Right lung (tissue), 5 donors: ENCODE results near the gene NTSR2. TPM values are rescaled to one million over a fixed set of nuclear protein-coding genes. Genes with fewer than 3 reads are reported as not detected.
"Not testable (repeated sequence)": the region's sequence is repeated elsewhere in the genome, so short reads cannot be mapped to it uniquely, and the experiment has no call there.

Experiments
- DNase-seq, 2 donors: peaks; one replicate each; pipeline ENCODE4 v3.0.0-alpha.2; 2013
- polyA plus RNA-seq, 5 donors: library from polyadenylated mRNA; unstranded; fragments of 120-200 nt; gene quantifications; one replicate each; pipeline versions ENCODE4 v1.2.1 to v1.2.3, GENCODE V29; 2013; ENCODE audit warnings: inconsistent platforms in 1 of 5, low replicate concordance in 1 of 5; ENCODE audit not compliant: insufficient read length in 5 of 5, insufficient read depth in 1 of 5

NTSR2 gene
- polyA plus RNA-seq, 5 donors: not detected

DNA sequence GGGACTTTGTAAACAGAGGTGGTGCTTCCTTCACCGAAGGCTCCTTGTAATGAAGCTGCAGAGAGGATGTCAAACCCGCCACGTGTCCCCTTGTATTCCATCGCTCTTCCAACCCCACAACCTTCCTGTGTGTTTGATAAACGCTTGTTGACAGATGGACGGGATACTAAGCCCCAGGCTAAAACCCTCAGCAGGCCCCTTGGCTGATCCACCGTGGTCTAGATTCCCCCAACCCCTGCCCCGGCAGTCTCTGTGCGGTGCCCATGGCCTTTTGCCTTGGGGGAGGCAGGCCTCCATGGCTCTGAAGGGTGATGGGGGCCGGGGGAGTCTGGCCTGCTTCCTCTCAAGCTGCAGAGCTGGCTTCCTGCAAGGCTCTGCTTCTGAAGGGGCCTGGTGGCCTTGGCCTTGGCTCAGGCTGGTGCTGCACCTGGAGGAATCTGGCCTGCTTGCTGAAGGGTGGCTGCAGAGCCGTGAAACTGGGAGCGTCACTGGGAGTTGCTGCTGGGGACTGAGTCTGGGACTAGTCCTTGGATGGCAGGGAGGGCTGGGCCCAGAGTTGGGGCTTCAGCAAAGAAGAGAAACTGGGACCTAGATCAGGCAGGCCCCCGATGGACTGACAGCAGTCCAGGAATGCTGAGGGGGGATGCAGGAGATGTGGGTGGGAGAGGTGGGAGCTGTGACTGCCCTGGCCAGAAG lies 9.6 kb upstream of the NTSR2 start:
- no peak for DNase-seq

DNA sequence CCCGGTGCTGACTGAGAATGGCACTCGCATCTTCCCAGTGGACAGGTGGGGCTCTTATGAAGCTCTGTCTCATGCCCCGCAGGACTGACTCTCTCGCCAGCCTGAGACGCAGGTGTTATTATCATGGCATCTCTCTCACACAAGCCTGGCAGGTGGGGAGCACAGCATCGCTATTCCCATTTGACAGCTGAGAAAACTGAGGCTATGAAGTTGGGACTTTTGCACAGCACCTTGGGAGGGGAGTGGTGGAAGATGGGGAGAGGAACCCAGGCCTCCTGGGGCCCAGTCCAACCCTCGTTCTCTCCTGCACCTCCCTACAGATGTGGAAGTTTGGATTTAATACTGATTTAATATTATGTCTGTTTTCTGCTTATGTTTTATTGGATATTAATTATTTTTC lies 9.0 kb upstream of the NTSR2 start:
- DNase-seq: no peak

DNA sequence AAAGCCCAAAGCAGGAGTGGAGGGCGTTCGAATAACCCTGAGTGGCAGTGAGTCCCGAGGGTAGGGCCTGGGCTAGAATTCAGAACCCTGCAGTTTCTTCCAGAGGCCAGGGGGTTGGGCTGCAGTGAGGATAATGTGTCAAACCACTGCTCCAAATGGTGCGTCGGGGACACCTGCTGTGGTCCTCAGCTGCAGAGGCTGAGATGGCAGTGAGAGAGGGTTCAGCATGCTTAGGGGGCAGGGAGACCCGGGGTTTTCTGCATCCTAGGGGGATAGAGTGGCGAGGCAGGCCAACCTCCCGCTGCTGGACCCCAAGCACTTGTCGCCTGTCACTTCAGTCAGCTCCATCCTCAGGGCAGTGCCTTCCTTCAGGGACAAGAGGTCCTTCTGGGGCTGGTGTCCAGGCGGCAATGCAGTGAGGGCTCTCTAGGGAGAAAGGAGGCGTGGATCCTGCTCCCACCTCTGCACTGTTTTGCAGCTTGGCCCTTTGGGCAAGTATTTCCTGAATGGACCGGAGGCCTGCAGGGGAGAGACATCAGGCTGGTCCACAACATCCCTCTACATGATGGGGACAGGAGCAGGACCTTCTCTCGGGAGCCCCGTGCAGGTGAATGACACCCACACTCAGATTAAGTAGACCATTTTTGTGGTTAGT lies 8.4 kb upstream of the NTSR2 start:
- DNase-seq: no peak

DNA sequence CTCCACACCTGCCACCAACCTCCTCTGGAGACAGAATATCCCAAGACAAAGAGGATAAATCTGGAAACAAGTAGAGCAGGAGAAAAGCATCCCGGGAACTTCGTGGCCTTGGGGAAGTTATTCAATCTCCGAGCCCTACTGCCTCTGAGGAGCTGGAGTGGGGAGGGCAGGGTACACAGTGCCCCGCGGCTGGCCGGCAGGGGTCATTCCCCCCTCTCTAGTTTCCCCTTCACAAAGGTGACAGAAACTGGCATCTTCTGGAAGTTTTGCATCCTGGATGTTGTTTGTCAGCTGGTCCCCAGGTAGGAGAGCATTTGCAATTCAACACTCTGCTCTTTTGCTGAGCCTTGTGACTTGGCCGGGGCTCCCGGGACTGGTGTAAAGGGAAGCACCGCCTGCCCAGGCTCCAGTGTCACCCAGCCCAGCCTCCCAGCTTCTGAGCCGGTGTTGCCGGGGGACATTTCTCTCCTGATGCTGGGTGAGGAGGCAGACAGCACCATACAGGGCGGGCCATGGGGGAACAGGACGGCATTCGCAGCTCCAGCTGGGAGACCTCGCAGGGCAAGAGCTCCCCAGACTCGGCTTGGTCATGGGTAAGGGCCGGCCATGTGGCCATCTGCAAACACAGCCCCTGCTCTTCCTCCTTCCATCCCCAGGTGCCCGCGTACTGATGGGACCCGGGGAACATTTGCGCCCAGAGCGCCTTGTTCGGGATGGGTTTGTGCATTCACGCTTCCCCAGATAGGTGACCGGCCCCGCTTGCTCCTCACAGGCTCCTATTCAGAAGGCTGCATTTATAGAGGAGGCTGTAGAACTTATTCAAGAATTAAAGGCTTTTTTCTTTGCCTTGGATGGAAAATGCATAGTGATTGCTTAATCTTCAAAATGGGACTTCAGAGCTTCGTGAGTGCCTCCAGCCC lies 7.4 kb upstream of the NTSR2 start:
- no peak for DNase-seq

DNA sequence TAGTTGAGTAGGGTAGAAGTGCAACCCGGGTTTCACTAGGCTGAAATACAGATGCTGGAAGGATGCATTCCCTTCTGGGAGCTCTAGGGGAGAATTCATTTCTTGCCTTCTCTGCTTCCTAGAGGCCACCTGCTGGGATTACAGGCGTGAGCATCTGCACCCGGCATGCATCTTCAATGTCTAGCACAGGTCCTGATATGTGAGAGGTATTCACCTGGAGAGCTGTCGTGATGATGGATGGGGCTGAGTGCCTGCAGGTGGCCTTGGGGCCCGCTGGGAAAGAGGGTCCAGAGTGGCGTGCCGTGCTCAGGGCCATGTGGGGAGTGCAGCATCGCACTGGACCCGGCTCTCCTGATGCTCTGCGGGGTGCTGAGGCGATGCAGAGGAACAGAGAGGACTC lies 6.6 kb upstream of the NTSR2 start:
- DNase-seq: no peak

DNA sequence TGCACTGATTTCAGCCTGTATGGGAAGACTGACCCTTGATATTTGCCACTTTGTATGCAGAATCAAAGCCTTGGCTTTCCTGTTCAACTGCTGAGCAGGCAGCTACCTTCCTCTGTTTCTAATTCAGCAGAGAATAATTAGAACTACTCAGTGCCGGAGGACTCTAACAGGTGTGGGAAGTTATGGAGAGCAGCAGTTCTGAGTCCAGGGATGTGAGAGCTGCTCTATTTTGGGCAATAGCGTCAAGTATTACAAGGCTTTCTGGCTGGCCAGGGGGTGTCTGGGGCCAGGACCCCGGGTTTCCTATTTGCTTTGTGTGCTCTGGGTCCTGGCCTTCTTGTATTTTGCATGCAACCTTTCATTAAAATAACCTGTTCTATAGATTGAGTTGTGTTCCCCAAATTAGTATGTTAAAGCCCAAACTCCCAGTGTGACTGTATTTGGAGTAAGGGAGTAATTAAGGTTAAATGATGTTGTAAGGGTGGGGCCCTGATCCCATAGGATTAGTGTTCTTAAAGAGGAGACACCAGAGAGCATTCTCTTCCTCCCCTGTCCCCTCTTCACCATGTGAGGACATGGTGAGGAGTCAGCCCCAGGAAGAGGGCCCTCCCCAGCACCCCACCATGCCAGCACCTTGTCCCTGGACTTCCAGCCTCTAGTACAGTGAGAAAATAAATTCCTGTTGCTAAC lies 5.6 kb upstream of the NTSR2 start:
- no peak for DNase-seq

DNA sequence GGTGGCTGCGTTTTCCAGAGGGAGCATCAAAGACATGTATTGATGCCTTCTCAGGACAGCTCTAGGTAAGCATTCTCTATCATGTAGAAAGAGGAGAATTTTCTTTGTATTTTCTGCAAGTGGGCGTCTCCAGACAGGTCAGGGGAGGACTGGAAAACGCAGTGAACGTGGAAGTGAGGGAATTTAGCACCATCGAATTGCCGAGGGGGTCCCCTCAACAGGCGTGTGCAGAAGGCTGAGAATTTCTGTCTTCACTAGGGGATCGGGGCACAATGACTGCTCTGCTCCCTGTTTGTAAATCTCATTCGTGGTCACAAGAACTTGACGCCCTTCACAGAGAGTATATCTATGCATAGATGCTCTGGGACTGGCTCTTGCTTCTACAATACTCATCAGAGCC lies 5.0 kb upstream of the NTSR2 start:
- no peak for DNase-seq

DNA sequence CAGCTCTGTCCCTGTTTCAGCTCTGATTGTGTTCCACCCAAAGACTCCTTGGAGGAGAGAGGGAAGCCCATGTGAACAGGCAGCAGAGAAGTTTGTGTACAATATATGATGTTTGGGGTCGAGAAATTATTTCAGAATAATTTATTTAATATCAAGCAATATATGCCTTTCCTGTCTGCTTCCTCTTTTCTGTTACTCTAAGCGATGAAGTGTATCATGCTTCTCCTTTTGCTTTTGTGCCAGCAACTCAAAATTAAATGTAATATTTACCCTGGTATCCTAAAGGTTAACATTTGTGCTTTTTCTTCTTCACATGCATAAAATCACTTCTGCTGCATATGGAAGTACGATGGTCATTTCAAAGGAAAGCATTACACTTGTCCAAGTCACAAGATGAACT lies 2.4 kb upstream of the NTSR2 start:
- no peak for DNase-seq

DNA sequence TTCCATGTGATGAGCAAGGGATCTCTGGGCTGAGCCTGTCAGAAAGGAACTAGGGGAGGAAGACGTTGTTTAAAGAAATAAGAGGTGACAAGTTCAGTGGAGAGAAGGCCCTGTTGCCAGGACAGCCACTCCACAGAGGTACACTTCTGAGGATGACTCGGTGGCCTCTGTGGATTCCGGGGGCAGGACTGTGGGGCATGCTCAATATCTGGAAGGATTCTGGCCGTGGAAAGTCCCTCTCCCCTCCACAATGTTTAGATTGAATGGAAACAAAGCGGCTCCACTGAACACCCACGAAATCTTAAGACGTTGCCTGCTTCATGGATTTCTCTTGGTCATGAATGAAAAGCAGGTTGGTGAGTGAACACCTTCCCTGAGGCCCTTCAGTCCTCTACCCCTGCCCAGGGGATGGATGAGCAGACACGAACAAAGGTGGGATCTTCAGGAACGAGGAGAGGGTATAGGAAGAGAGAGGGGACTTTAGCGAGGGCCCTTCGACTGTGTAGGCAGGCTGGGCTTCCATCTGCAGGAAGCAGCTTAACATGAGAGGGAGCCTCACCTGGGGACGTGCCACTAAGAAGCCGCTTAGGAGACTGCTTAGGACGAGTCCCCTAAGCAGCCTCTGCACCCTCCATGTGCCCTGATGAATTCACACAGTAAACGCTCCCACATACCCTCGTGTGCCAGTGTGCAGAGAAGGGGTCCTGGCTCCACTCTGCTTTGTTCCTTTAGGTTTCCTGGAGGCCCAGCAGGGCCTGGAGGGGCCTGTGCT lies 1.9 kb downstream of the NTSR2 start:
- no peak for DNase-seq

DNA sequence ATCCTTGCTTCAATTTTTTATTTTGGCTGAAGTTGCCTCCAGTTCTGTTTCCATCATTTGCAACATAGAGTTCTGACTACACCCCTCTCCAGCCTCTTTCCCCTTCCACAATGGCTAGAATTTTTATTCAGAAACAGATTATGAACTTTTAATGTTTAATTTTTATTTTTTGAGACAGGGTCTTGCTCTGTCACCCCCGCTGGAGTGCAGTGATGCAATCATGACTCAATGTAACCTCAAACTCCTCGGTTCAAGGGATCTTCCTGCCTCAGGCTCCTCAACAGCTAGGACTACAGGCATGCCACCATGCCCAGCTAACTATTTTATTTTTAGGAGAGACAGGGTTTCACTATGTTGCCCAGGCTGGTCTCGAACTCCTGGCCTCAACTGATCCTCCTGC lies 2.8 kb downstream of the NTSR2 start:
- no peak for DNase-seq

DNA sequence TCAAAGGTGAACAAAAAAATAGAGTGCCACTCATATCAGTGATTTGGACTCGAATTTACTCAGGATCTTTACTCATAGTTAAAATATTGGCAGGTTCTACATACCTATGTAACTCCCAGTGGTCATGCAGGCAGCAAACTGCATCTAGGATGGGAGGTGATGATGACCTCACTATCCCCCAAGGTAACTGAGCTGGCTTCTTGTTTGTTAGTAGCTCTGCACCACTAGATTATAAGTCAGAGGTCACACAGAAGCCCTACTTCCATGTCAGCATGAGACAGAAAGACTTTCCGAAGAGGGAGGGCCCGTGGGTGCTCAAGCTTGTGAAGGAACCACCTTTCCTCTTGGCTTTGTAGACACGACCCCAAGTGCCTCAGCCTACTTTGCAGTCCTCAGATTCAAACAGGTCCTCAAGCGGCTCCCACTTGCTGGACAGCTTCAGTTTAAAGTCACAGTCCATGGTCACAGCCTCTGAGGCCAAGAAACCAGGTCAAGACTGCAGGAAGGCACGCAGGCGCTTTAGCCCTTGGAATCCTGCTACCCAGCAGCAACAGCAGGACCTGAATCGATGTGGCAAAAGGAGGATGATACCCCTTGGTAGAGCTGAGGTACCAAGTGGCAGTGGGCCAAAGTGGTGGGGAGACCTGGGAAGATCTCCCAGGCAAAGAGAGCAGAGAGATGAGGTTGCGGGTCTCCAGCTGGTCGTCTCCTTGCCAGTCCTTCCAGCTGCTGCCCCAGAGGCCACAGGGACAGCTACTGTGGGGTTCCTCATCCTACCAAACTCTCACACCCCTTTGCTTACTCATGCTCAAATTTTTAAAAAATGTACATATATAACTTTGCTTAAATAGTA lies 4.3 kb downstream of the NTSR2 start:
- no peak for DNase-seq

DNA sequence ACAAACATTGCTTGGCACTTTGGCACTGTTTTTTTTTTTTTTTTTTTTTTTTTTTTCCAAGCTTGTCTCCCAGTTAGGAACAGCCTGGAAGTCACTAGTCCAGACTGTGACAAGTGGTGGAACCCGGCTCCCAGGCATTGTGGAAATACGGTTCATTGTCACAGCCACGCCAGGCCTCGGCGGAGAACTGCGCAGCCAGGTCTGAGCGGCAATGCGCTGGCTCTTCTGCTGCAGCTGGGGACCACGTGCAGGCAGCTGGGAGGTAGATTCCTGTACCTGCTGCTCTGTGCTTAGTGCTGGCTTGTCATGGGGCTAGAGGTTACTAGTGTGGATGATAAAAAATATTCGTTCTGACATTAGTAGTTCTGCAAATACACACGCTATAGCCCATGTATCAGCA lies 5.0 kb downstream of the NTSR2 start:
- DNase-seq: no peak

DNA sequence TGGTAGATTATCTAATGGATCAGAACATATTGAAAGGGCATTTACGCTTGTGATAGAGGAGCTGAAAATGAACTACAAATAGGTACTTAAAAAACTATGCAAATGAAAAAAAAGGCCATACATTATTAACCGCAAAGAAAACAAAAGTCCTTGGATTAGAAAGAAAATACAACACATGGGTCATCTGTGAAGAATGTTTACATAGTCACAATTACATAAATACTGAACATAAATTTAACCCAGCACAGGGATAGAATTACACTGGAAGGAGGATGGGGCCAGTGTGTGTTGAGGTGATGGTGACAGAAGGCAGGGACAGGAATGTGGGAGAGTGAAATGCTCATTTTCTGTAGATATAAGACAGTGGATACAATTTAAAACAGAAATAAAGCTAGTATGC lies 6.6 kb downstream of the NTSR2 start:
- no peak for DNase-seq

DNA sequence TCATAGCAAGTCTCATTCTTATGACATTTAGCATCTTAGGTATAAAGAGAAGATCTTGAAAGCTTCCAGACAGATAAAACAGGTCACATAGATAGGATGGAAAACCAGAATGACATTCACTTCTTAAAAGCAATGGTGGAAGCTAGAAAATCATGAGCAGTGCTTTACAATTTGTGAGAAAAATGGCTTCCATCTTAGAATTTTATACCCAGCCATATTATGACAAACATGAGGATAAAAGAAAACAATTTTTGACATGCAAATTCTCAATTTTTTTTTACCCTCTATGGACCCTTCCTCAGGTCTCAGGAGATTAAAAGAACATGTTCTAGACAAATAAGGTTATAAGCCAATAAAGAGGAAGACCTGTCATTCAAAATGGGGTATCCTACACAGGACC lies 7.1 kb downstream of the NTSR2 start:
- DNase-seq: no peak

DNA sequence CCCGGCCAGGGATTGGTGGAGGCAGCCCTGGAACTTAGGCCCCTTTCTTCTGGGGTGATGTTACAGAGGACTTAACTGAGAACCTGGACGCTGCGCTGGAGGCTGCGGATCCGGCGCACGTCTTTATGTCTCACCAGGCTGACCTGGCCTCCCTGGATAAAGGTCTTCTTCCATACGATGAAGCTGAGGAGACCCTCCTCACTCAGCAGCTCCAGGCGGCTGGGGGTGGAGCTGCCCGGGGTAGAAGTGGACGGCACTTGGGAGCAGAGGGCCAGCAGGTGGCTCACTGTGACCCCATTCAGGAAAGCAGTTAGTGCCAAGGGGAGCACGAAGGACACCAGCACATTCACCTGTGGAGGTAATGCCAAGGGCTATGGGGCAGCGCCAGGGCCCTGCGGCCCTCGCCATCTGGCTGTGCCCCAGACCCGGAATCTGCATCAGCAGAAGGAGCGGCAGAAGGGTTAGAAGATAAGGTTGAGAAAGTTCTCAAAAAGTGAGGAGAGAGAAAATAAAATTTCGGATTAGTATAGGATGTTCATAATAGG lies 8.0 kb downstream of the NTSR2 start:
- DNase-seq: no peak

DNA sequence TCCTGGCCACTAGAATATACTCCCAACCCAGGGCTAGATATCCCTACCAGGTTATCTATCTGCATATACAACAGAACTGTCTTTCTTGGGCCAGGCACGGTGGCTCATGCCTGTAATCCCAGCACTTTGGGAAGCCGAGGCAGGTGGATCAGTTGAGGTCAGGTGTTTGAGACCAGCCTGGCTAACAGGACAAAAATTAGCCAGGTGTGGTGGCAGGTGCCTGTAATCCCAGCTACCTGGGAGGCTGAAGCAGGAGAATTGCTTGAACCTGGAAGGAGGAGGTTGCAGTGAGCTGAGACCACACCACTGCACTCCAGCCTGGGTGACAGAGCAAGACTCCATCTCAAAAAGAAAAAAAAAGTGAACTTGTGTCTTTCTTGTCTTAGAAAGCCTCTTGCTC lies 9.6 kb downstream of the NTSR2 start:
- not testable (repeated sequence) for DNase-seq

DNA sequence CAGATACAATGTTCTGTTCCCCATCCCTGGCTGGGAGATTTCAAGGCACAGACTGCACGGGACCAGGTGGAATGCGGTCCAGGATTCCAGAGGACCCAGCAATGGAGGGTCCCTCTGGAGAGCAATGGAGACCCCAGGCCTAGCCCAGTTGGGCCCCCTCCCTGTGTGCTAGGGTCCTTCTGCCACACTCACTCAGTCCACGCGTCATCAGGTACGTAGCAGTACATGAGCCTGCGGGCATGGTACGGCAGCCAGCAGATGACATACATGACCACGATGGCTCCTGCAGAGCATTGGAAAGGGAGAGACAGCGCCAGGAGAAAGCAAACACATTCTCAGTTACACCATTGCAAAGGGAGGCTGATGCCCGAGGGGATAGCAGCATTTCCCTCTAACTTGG lies 10.1 kb downstream of the NTSR2 start:
- no peak for DNase-seq

DNA sequence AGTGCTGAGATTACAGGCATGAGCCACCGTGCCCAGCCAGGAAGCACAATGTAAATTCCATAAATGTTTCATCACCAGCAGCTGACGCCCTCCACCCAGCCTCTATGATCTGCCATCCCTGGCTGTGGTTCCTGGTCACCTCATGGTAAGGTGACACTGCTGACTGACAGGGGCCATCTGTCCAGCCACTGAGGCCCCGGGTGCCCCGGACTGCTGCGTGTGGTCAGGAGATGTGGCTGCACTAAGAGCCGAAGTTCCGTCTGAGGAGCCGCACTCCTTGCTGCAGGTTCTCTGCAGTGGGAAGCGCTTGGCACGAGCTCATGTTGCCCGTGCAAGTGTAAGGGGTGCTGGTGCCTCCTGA lies 10.9 kb downstream of the NTSR2 start:
- no peak for DNase-seq

DNA sequence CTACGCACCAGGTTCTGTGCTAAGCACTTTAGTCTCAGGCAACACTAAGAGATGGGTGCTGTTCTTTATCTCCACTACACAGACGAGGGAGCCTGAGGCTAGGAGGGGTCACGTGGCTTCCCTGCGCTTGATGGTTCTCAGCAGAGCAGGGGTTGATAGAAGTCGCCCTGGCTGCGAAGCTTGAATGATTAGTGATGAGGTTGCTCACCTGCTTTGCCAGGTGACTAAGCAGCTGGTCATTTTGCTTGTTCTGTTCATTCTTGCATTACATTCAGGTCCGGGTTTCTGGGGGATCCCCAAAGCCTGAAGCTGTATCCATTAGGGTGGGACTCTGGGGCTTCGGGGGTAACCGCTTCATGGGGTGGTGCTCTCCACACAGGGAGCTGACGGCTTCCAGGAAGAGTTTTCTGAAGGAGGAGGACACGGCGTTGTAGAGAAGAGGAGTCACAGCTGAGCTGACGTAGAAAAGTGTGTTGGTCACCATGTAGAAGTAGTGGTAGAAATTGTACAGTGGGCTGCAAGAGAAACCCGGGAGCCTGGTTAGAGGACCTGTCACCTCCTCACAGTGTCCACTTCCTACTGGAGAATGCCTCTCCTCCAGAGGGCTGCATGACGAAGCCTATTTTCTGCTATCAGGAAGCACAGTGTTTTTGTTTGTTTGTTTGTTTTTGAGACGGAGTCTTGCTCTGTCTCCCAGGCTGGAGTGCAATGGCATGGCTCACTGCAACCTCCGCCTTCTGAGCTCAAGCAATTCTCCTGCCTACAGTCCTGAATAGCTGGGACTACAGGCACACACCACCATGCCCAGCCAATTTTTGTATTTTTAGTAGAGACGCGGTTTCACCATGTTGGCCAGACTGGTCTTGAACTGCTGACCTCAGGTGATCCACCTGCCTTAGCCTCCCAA lies 11.5 kb downstream of the NTSR2 start:
- DNase-seq: no peak
